Upper lobe of right lung (tissue), 1 donor: ENCODE results near the gene FRMD3. TPM values are rescaled to one million over a fixed set of nuclear protein-coding genes. Genes with fewer than 3 reads are reported as not detected.

ENCODE experiments used
- ATAC-seq: fragments of 200-7000 bp; cut with Tn5 transposase; one replicate; pipeline ENCODE4 v1.9.1; 2020; ENCODE audit warnings: mild to moderate bottlenecking, moderate library complexity
- DNase-seq: peaks from one replicate; pipeline ENCODE4 v3.0.0-alpha.2; 2020
- H3K27ac ChIP-seq: fragments of 200-600 bp; one replicate; pipeline ENCODE4 v1.8.0; 2022
- H3K27me3 ChIP-seq: fragments of 200-600 bp; one replicate; pipeline ENCODE4 v1.8.0; 2022; ENCODE audit warnings: mild to moderate bottlenecking
- H3K36me3 ChIP-seq: fragments of 200-600 bp; one replicate; pipeline ENCODE4 v1.8.0; 2022
- H3K4me1 ChIP-seq: fragments of 200-600 bp; one replicate; pipeline ENCODE4 v1.8.0; 2022
- H3K4me3 ChIP-seq: fragments of 200-600 bp; one replicate; pipeline ENCODE4 v1.8.0; 2022; ENCODE audit warnings: mild to moderate bottlenecking
- H3K9me3 ChIP-seq: fragments of 200-600 bp; one replicate; pipeline ENCODE4 v1.8.0; 2022
- intact Hi-C: fragments of 100-400 bp; cut with DNase I; formaldehyde crosslinking; loops from one replicate; pipeline ENCODE4 v1.11.0; 2022
- total RNA-seq: library from RNA; stranded (reverse); fragmentation: NEBNext Ultra II Directional; extraction: Animal tissue kit (Norgen Biotek cat#: 25700); gene quantifications from one replicate; pipeline ENCODE4 v1.2.1, GENCODE V29; 2021
- TF ChIP-seq, protein P1 (sequence below): fragments of 200-600 bp; IDR thresholded peaks from one replicate; pipeline ENCODE4 v1.8.0; 2022; ENCODE audit warnings: antibody characterized with exemption
- donor health status: DM: no; HTN: yes; CAD: no; lungs with severe emphysema.

The FRMD3 gene
- total RNA-seq, 1 donor from 2014 or later: 10.8 TPM

DNA sequence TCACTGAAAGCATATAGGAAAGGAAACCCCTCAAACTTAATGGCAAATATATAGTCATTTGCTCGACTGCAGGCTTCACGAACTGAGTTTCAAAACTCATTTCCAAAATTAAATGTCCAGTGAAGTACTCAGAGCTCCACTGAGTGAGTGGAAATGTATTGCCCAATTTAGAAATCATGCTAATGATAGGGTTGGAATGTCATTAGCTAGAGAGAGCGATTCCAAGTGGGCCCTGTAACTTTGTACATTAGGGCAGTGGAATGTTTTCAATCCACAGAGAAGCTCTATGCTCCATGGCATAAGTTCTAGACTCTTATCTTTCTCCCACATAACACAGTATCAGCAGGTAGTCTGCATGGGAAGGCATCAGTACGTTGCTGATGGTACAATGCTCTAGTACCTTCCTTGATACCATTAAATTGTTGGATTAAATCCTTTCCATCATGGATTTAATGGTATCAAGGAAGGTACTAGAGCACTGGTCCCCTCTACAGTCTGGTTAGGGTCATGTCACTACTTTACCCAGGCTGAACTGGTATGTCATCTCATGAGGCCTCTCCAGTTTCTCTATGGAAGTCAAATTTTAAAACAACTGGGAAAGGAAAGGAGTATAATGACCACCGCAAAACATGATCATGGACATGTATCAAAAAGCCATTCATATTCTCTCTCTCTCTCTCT, 292.1 kb downstream of the FRMD3 start:
- no peaks in the 10 kb centered on the region for H3K36me3 ChIP-seq
- TF ChIP-seq, protein P1, sequence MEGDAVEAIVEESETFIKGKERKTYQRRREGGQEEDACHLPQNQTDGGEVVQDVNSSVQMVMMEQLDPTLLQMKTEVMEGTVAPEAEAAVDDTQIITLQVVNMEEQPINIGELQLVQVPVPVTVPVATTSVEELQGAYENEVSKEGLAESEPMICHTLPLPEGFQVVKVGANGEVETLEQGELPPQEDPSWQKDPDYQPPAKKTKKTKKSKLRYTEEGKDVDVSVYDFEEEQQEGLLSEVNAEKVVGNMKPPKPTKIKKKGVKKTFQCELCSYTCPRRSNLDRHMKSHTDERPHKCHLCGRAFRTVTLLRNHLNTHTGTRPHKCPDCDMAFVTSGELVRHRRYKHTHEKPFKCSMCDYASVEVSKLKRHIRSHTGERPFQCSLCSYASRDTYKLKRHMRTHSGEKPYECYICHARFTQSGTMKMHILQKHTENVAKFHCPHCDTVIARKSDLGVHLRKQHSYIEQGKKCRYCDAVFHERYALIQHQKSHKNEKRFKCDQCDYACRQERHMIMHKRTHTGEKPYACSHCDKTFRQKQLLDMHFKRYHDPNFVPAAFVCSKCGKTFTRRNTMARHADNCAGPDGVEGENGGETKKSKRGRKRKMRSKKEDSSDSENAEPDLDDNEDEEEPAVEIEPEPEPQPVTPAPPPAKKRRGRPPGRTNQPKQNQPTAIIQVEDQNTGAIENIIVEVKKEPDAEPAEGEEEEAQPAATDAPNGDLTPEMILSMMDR: no peak
- H3K4me3 ChIP-seq: no peak overlapping the region
- DNase-seq (no peak), ATAC-seq (peak; percentile 21)
- intact Hi-C loops: no loop called here
- H3K9me3 ChIP-seq: no peaks in the 10 kb centered on the region
- H3K27ac ChIP-seq: no peak overlapping the region
- no peaks in the 10 kb centered on the region for H3K27me3 ChIP-seq
- no peaks in the 10 kb centered on the region for H3K4me1 ChIP-seq

GRCh38 chr9:83242066-83242465, 296.1 kb downstream of the FRMD3 start:
- Histone ChIP-seq H3K36me3 (no peaks in the 10 kb centered on the region), H3K4me1 (peaks cover 13% of the 10 kb centered on the region), H3K27ac (no peak overlapping the region), H3K4me3 (no peak overlapping the region), H3K9me3 (no peaks in the 10 kb centered on the region), H3K27me3 (no peaks in the 10 kb centered on the region)
- peak; percentile 73 for ATAC-seq
- intact Hi-C loops: no loop called here
- DNase-seq: no peak
- TF ChIP-seq, protein P1: no peak

DNA sequence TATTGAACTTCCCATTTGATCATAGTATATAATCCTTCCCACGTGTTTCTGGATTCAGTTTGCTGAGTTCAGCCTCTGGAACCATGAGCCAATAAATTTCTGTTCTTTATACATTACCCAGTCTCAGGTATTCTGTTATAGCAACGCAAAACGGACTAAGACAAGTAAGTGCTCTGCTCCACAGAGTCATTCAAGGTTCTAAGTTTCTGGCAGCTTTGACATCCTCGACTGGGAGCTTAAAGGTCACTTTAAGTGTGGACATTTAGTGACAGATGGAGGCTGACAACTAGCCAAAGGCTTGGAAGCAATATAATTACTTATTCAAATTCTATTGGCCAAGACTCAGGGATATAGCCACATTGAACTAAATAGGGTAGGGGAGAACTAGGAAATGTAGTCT, 297.5 kb downstream of the FRMD3 start:
- Histone ChIP-seq H3K27me3 (no peaks in the 10 kb centered on the region), H3K36me3 (no peaks in the 10 kb centered on the region), H3K27ac (no peak overlapping the region), H3K9me3 (no peaks in the 10 kb centered on the region), H3K4me3 (no peak overlapping the region), H3K4me1 (peaks cover 13% of the 10 kb centered on the region)
- DNase-seq: no peak
- TF ChIP-seq, protein P1: no peak
- intact Hi-C loops: no loop called here
- no peak for ATAC-seq

DNA sequence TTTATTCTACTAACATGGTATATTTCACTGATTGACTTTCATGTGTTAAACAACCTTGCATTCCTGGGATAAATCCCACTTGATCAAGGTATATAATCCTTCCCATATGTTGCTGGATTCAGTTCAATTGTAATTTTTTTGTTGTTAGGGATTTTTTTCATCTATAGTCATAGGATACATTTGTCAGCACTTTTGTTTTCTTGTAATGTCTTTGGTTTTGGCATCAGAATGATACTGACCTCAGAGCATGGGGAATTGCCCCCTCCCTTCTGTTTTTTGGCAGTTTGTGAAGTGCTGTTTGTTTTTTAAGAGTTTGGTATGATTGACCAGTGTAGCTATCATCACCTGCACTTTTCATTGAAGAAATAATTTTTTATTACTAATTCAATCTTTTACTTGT, 298.5 kb downstream of the FRMD3 start:
- H3K4me3 ChIP-seq: no peak overlapping the region
- intact Hi-C loops: no loop called here
- TF ChIP-seq, protein P1: no peak
- ATAC-seq (no peak), DNase-seq (no peak)
- H3K27me3 ChIP-seq: no peaks in the 10 kb centered on the region
- H3K36me3 ChIP-seq: no peaks in the 10 kb centered on the region
- no peak overlapping the region for H3K27ac ChIP-seq
- peaks cover 13% of the 10 kb centered on the region for H3K4me1 ChIP-seq
- H3K9me3 ChIP-seq: no peaks in the 10 kb centered on the region

GRCh38 chr9:83238871-83239640, 299.1 kb downstream of the FRMD3 start:
- intact Hi-C loops: no loop called here
- no peaks in the 10 kb centered on the region for H3K9me3 ChIP-seq
- H3K4me3 ChIP-seq: no peak overlapping the region
- TF ChIP-seq, protein P1: no peak
- H3K4me1 ChIP-seq: peaks cover 13% of the 10 kb centered on the region
- no peak overlapping the region for H3K27ac ChIP-seq
- ATAC-seq (peak; percentile 78), DNase-seq (no peak)
- no peaks in the 10 kb centered on the region for H3K36me3 ChIP-seq
- H3K27me3 ChIP-seq: no peaks in the 10 kb centered on the region
